SK-N-SH (cell line): Measurements from ENCODE around the gene ABHD4. TPM values are rescaled to one million over a fixed set of nuclear protein-coding genes. Genes with fewer than 3 reads are reported as not detected.

Experiments used
- CTCF ChIA-PET: fragments of 300-600, 350-600 bp; formaldehyde crosslinking; extraction: SDS; loops from one replicate; lab custom pipeline; 2021; lab: Yijun Ruan, JAX
- POLR2A ChIA-PET: fragments of 350-600 bp; sonication (Branson Sonifier 250); formaldehyde crosslinking; extraction: SDS; loops from one replicate; lab custom pipeline; 2020; ENCODE audit warnings: antibody characterized with exemption, inconsistent platforms; lab: Yijun Ruan, JAX
- DNase-seq: peaks from one replicate; pipeline ENCODE4 v3.0.0; 2012
- H2AFZ ChIP-seq: fragments of 200-600 bp; sonication (generic); 2 replicates; pipeline ENCODE4 v1.8.1; 2016; ENCODE audit warnings: antibody characterized with exemption, mild to moderate bottlenecking, low read depth
- H3F3A ChIP-seq: fragments of 200-600 bp; sonication (generic); replicated peaks from 2 replicates; pipeline ENCODE3; 2016; ENCODE audit warnings: antibody characterized with exemption, mild to moderate bottlenecking; ENCODE audit not compliant: insufficient read depth
- H3K27ac ChIP-seq, 2 experiments: fragments of 200-500 bp in 1 of 2; fragments of 200-600 bp in 1 of 2; sonication (Bioruptor generic) in 1 of 2; sonication (generic), shearing (Covaris generic) in 1 of 2; 2 replicates each; pipeline versions ENCODE4 v1.5.1 to v1.6.1; 2014 to 2016; ENCODE audit warnings: low read depth in 2 of 2, inconsistent platforms in 1 of 2, low read length in 1 of 2, mild to moderate bottlenecking in 1 of 2, mixed read lengths in 1 of 2
- H3K27me3 ChIP-seq: fragments of 200-600 bp; sonication (generic), shearing (Covaris generic); 2 replicates; pipeline ENCODE4 v1.6.1; 2016; ENCODE audit warnings: mixed run types; ENCODE audit not compliant: insufficient read depth
- H3K36me3 ChIP-seq, 2 experiments: fragments of 200-500 bp in 1 of 2; fragments of 200-600 bp in 1 of 2; sonication (Bioruptor generic) in 1 of 2; sonication (generic) in 1 of 2; replicated peaks in 1 of 2; 2 replicates each; pipeline versions ENCODE3 to v1.5.1; 2014 to 2016; ENCODE audit warnings: low read length in 1 of 2, mild to moderate bottlenecking in 1 of 2; ENCODE audit not compliant: insufficient read depth in 2 of 2, control insufficient read depth in 1 of 2
- H3K4me1 ChIP-seq, 2 experiments: fragments of 200-500 bp in 1 of 2; fragments of 200-600 bp in 1 of 2; sonication (Bioruptor generic) in 1 of 2; sonication (generic), shearing (Covaris generic) in 1 of 2; 2 replicates each; pipeline versions ENCODE4 v1.5.1 to v1.6.1; 2014 to 2016; ENCODE audit warnings: low read depth in 1 of 2, low read length in 1 of 2, mixed run types in 1 of 2; ENCODE audit not compliant: insufficient read depth in 2 of 2, control insufficient read depth in 1 of 2
- H3K4me2 ChIP-seq: fragments of 200-600 bp; sonication (generic), shearing (Covaris generic); 2 replicates; pipeline ENCODE4 v1.6.1; 2017; ENCODE audit warnings: mixed run types
- H3K4me3 ChIP-seq, 2 experiments: fragments of 200-500 bp in 1 of 2; fragments of 200-600 bp in 1 of 2; sonication (Bioruptor generic) in 1 of 2; sonication (generic), shearing (Covaris generic) in 1 of 2; 2 replicates each; pipeline versions ENCODE4 v1.5.1 to v1.8.1; 2014 to 2016; ENCODE audit warnings: low read depth in 2 of 2, inconsistent platforms in 1 of 2, low read length in 1 of 2, mild to moderate bottlenecking in 1 of 2, mixed read lengths in 1 of 2, moderate library complexity in 1 of 2
- H3K79me2 ChIP-seq: fragments of 200-600 bp; sonication (generic); 2 replicates; pipeline ENCODE4 v1.8.1; 2017; ENCODE audit warnings: mild to moderate bottlenecking; ENCODE audit not compliant: insufficient read depth
- H3K9ac ChIP-seq: fragments of 200-600 bp; sonication (generic); 2 replicates; pipeline ENCODE4 v1.6.1; 2017; ENCODE audit warnings: mixed run types
- H3K9me2 ChIP-seq: fragments of 200-600 bp; sonication (generic); 2 replicates; pipeline ENCODE4 v1.6.1; 2017; ENCODE audit warnings: mixed run types
- H3K9me3 ChIP-seq: fragments of 200-600 bp; sonication (generic); 2 replicates; pipeline ENCODE4 v1.6.1; 2017; ENCODE audit warnings: mixed run types, mild to moderate bottlenecking, moderate library complexity
- H4K20me1 ChIP-seq: fragments of 200-600 bp; sonication (generic); 2 replicates; pipeline ENCODE4 v1.6.1; 2017; ENCODE audit warnings: mild to moderate bottlenecking, mixed run types; ENCODE audit not compliant: insufficient read depth
- ELF1 ChIP-seq: IDR thresholded peaks from 2 replicates; pipeline ENCODE4 v1.4.0; 2012
- FOXJ3 ChIP-seq: sonication (generic); formaldehyde crosslinking; IDR thresholded peaks from 2 replicates; pipeline ENCODE4 v1.5.1; 2020; ENCODE audit warnings: mild to moderate bottlenecking, missing genetic modification reagents
- GABPA ChIP-seq: IDR thresholded peaks from 2 replicates; pipeline ENCODE4 v1.4.0; 2012; ENCODE audit warnings: low read depth, mild to moderate bottlenecking
- GATA2 ChIP-seq: sonication (generic); formaldehyde crosslinking; IDR thresholded peaks from 2 replicates; pipeline ENCODE4 v1.5.0; 2020; ENCODE audit warnings: mild to moderate bottlenecking, missing genetic modification reagents
- NFIC ChIP-seq: IDR thresholded peaks from 2 replicates; pipeline ENCODE4 v1.4.0; 2012; ENCODE audit warnings: borderline replicate concordance
- POLR2AphosphoS5 ChIP-seq: IDR thresholded peaks from 2 replicates; pipeline ENCODE4 v1.6.1; 2012; ENCODE audit warnings: low read depth, low read length
- RAD21 ChIP-seq: IDR thresholded peaks from 2 replicates; pipeline ENCODE4 v1.6.1; 2012; ENCODE audit warnings: mild to moderate bottlenecking, low read length
- SMC3 ChIP-seq: IDR thresholded peaks from 2 replicates; pipeline ENCODE4 v1.6.1; 2012; ENCODE audit warnings: low read depth, low read length, improper control_type of control experiment
- TAF1 ChIP-seq: IDR thresholded peaks from 2 replicates; pipeline ENCODE4 v1.6.1; 2012; ENCODE audit warnings: low read depth, mild to moderate bottlenecking, low read length, moderate library complexity, borderline replicate concordance
- TEAD4 ChIP-seq: IDR thresholded peaks from 2 replicates; pipeline ENCODE4 v1.4.0; 2012; ENCODE audit warnings: mild to moderate bottlenecking, borderline replicate concordance; ENCODE audit not compliant: insufficient read depth
- YY1 ChIP-seq: IDR thresholded peaks from 2 replicates; pipeline ENCODE4 v1.4.0; 2012; ENCODE audit warnings: low read depth, mild to moderate bottlenecking
- WGBS: methylation state at CpG from one replicate; pipeline ENCODE4 v1.1.6; 2017; ENCODE audit warnings: low lambda C conversion rate; 5-methylcytosine and 5-hydroxymethylcytosine counted together
- polyA plus RNA-seq, 3 experiments: library from polyadenylated mRNA; depleted of rRNA; stranded (reverse); fragments of >200 nt; gene quantifications; 2 replicates each; pipeline ENCODE4 v1.2.3, GENCODE V29; 2012
- TF ChIP-seq, protein P1 (sequence below): IDR thresholded peaks from 2 replicates; pipeline ENCODE4 v1.6.1; 2012; ENCODE audit warnings: mild to moderate bottlenecking, low read depth, low read length, moderate library complexity
- TF ChIP-seq, protein P2 (sequence below): IDR thresholded peaks from 2 replicates; pipeline ENCODE4; 2012

ABHD4 gene
- polyA plus RNA-seq, 1 of the 3 experiments (the other 2 are of a cell fraction), result 15.0 TPM

DNA sequence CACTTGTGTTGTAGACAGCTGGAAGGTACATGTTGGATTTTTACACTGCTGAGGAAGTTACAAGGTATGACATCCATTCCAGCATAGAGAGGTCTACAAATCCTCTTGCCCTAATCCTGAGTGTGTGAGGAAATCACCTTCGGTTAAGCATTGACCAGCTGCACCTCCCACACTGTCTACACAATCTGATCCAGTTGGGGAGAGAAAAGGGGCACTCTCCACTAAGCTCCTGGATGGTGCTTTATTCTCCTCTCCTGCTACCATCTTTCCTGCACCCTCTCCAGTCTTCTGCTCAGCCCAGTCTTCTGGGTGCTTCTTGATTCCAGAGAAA lies 46.2 kb downstream of the ABHD4 start, which contains the start of gene OR6J1 (continued):
- TF ChIP-seq ELF1, result no peak
- TF ChIP-seq FOXJ3 (CRISPR knock-in tag), result no peak
- no peak for TF ChIP-seq GATA2 (CRISPR knock-in tag)
- TF ChIP-seq GABPA, result no peak

DNA sequence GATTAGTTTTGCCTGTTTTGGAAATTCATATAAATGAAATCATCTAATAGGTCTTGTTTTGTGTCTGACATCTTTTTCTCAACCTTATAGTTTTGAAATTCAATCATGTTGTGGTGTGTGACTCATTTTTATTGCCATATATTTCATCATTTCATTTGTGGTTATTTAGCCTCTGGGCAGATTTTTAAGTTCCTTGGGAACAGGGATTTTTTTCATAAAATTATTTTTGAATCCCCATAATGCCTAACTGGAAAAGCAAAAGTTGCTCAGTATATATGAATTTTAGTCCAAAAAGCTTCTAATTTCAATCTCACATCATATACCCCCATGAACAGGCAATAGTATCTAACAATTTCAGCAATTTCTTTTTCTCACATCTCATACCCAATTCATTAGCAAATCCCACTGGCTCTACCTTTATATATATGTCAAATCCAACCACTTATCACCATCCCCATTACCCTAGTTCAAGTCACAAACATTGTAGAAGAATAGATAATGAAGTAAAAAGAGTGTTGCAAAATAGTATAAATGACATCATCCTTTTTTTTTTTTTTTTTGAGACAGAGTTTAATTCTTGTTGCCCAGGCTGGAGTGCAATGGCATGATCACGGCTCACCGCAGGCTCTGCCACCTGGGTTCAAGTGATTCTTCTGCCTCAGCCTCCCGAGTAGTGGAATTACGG lies 48.6 kb downstream of the ABHD4 start:
- ChIA-PET POLR2A (no interaction called here), CTCF (interaction anchor here (0.9 to 2.2 kb wide), 4 partner anchors 12 to 90 kb away, joined by 3 to 8 read pairs (median 4); no protein-coding TSS in a partner anchor)
- Histone ChIP-seq H3K27ac (no peak overlapping the region; a peak in 1 of 4 replicates), H3K36me3 (no peaks in the 10 kb centered on the region), H4K20me1 (no peaks in the 10 kb centered on the region), H3K9ac (no peak overlapping the region), H3K4me3 (no peak overlapping the region), H3K4me1 (no peaks in the 10 kb centered on the region), H2AFZ (no peak overlapping the region), H3K4me2 (no peak overlapping the region), H3K79me2 (no peaks in the 10 kb centered on the region), H3K9me3 (no peaks in the 10 kb centered on the region), H3K9me2 (no peaks in the 10 kb centered on the region), H3F3A (no peaks in the 10 kb centered on the region), H3K27me3 (peaks cover 18% of the 10 kb centered on the region; the same call in 1 of the 2 replicates)
- no peak for DNase-seq
- 18% methylated on average over 4 of the region's 4 CpGs for WGBS
- TF ChIP-seq, protein P1, sequence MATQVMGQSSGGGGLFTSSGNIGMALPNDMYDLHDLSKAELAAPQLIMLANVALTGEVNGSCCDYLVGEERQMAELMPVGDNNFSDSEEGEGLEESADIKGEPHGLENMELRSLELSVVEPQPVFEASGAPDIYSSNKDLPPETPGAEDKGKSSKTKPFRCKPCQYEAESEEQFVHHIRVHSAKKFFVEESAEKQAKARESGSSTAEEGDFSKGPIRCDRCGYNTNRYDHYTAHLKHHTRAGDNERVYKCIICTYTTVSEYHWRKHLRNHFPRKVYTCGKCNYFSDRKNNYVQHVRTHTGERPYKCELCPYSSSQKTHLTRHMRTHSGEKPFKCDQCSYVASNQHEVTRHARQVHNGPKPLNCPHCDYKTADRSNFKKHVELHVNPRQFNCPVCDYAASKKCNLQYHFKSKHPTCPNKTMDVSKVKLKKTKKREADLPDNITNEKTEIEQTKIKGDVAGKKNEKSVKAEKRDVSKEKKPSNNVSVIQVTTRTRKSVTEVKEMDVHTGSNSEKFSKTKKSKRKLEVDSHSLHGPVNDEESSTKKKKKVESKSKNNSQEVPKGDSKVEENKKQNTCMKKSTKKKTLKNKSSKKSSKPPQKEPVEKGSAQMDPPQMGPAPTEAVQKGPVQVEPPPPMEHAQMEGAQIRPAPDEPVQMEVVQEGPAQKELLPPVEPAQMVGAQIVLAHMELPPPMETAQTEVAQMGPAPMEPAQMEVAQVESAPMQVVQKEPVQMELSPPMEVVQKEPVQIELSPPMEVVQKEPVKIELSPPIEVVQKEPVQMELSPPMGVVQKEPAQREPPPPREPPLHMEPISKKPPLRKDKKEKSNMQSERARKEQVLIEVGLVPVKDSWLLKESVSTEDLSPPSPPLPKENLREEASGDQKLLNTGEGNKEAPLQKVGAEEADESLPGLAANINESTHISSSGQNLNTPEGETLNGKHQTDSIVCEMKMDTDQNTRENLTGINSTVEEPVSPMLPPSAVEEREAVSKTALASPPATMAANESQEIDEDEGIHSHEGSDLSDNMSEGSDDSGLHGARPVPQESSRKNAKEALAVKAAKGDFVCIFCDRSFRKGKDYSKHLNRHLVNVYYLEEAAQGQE, result no peak
- TF ChIP-seq TAF1 (no peak), POLR2AphosphoS5 (no peak), TEAD4 (no peak)

DNA sequence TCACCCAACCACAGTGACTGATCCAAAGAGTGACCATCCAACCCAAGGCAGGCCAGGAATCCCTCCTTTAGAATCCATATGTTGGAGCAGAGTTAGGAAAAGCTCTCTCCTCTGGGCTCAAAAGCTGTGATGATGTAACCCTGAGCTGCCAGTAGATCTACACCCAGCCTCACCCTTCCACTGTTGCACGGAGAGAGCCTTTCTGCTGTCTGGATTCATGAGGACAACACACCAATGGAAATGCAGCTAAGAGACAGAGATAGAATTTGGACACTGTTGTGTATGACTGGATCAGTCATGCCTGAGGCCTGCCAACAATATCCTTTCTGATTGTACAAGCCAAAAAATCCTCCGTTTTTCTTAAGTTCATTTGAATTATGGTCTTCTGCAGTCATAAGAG lies 50.4 kb downstream of the ABHD4 start:
- Histone ChIP-seq H3K4me2 (no peak overlapping the region), H3K27ac (no peak overlapping the region), H3K36me3 (no peaks in the 10 kb centered on the region), H3K4me1 (no peaks in the 10 kb centered on the region), H3K9me3 (no peaks in the 10 kb centered on the region), H3F3A (no peaks in the 10 kb centered on the region), H3K79me2 (no peaks in the 10 kb centered on the region), H3K9ac (no peak overlapping the region), H3K27me3 (peaks cover 28% of the 10 kb centered on the region; the same call in 1 of the 2 replicates), H3K4me3 (no peak overlapping the region), H3K9me2 (no peaks in the 10 kb centered on the region), H2AFZ (no peak overlapping the region), H4K20me1 (no peaks in the 10 kb centered on the region)
- POLR2A ChIA-PET, result no interaction called here
- CTCF ChIA-PET, result interaction anchor here (0.8 to 1.0 kb wide), 3 partner anchors 50 to 92 kb away, joined by 3 to 4 read pairs (median 3); no protein-coding TSS in a partner anchor
- WGBS, result 11% methylated on average over 2 of the region's 2 CpGs
- TF ChIP-seq FOXJ3 (CRISPR knock-in tag) (no peak), SMC3 (no peak), RAD21 (no peak), NFIC (no peak), YY1 (no peak)
- TF ChIP-seq, protein P2, sequence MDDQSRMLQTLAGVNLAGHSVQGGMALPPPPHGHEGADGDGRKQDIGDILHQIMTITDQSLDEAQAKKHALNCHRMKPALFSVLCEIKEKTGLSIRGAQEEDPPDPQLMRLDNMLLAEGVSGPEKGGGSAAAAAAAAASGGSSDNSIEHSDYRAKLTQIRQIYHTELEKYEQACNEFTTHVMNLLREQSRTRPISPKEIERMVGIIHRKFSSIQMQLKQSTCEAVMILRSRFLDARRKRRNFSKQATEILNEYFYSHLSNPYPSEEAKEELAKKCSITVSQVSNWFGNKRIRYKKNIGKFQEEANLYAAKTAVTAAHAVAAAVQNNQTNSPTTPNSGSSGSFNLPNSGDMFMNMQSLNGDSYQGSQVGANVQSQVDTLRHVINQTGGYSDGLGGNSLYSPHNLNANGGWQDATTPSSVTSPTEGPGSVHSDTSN, result no peak
- TF ChIP-seq, protein P1, result no peak
- no peak for DNase-seq
